ENCODE measurements around the gene DSPP. TPM values are rescaled to one million over a fixed set of nuclear protein-coding genes. Genes with fewer than 3 reads are reported as not detected.

Gene DSPP
- total RNA-seq = not detected

- no peak for ATAC-seq (ENCODE audit: insufficient number of reproducible peaks, low FRiP score, low read depth)
- Histone ChIP-seq H3K36me3 (no peaks in the 10 kb centered on the region), H3K4me3 (no peak within 1 kb of the TSS), H3K9me3 (no peaks in the 10 kb centered on the region), H3K27me3 (replicated peaks; ENCODE audit: insufficient read depth) (no peaks in the 10 kb centered on the region), H3K4me1 (ENCODE audit: control insufficient read depth in 1 of 2, low read depth in 2 of 2) (no peaks in the 10 kb centered on the region), H3K27ac (no peak within 1 kb of the TSS)
- no peak for DNase-seq (ENCODE audit: low spot score)
- no peak for TF ChIP-seq CTCF (IDR thresholded peaks at IDR 0.05)
Measured at GRCh38 chr4:87608229-87608628, at the start of gene DSPP. TSS of gene DSPP (plus strand) at chr4:87608529. CDS start at chr4:87610909, 2,380 bp downstream.

- H3K36me3 ChIP-seq = no peaks in the 10 kb centered on the region
- H3K4me1 ChIP-seq (ENCODE audit: control insufficient read depth in 1 of 2, low read depth in 2 of 2) = peaks cover 6 to 25% of the 10 kb centered on the region in 2 donors
- H3K27me3 ChIP-seq (replicated peaks; ENCODE audit: insufficient read depth) = no peaks in the 10 kb centered on the region
- DNase-seq (ENCODE audit: low spot score) (no peak), ATAC-seq (ENCODE audit: insufficient number of reproducible peaks, low FRiP score, low read depth) (no peak)
- no peak for TF ChIP-seq CTCF (IDR thresholded peaks at IDR 0.05)
- H3K9me3 ChIP-seq = no peaks in the 10 kb centered on the region
- no peak overlapping the region for H3K27ac ChIP-seq
- H3K4me3 ChIP-seq = no peak overlapping the region
Measured at GRCh38 chr4:87559090-87559837, 49.1 kb upstream of the DSPP start.

GRCh38 chr4:87560802-87561201, 47.5 kb upstream of the DSPP start:
- Histone ChIP-seq H3K4me1 (ENCODE audit: control insufficient read depth in 1 of 2, low read depth in 2 of 2) (peaks cover under 1 to 15% of the 10 kb centered on the region in 2 donors), H3K27me3 (replicated peaks; ENCODE audit: insufficient read depth) (no peaks in the 10 kb centered on the region), H3K4me3 (no peak overlapping the region), H3K27ac (no peak overlapping the region), H3K36me3 (no peaks in the 10 kb centered on the region), H3K9me3 (no peaks in the 10 kb centered on the region)
- DNase-seq (ENCODE audit: low spot score) (no peak), ATAC-seq (ENCODE audit: insufficient number of reproducible peaks, low FRiP score, low read depth) (no peak)
- TF ChIP-seq CTCF (IDR thresholded peaks at IDR 0.05) = no peak

GRCh38 chr4:87565746-87566145, 42.6 kb upstream of the DSPP start:
- no peaks in the 10 kb centered on the region for H3K9me3 ChIP-seq
- H3K36me3 ChIP-seq = no peaks in the 10 kb centered on the region
- no peak overlapping the region for H3K27ac ChIP-seq
- H3K27me3 ChIP-seq (replicated peaks; ENCODE audit: insufficient read depth) = no peaks in the 10 kb centered on the region
- no peaks in the 10 kb centered on the region for H3K4me1 ChIP-seq (ENCODE audit: control insufficient read depth in 1 of 2, low read depth in 2 of 2)
- no peak overlapping the region for H3K4me3 ChIP-seq
- ATAC-seq (ENCODE audit: insufficient number of reproducible peaks, low FRiP score, low read depth) = no peak
- DNase-seq (ENCODE audit: low spot score) = no peak
- TF ChIP-seq CTCF (IDR thresholded peaks at IDR 0.05) = no peak

- H3K27me3 ChIP-seq (replicated peaks; ENCODE audit: insufficient read depth) = no peaks in the 10 kb centered on the region
- no peaks in the 10 kb centered on the region for H3K36me3 ChIP-seq
- no peak for TF ChIP-seq CTCF (IDR thresholded peaks at IDR 0.05)
- H3K4me1 ChIP-seq (ENCODE audit: control insufficient read depth in 1 of 2, low read depth in 2 of 2) = no peaks in the 10 kb centered on the region
- H3K9me3 ChIP-seq = no peaks in the 10 kb centered on the region
- ATAC-seq (ENCODE audit: insufficient number of reproducible peaks, low FRiP score, low read depth) (no peak), DNase-seq (ENCODE audit: low spot score) (no peak)
- no peak overlapping the region for H3K27ac ChIP-seq
- H3K4me3 ChIP-seq = no peak overlapping the region
Measured at GRCh38 chr4:87566276-87566675, 42.1 kb upstream of the DSPP start.
